ENCODE data around the gene MOB3B.

The MOB3B gene

GRCh38 chr9:27391040-27391895, 138.3 kb downstream of the MOB3B start:
- Histone ChIP-seq H3K36me3 (ENCODE audit: insufficient read depth, low read length) (no peaks in the 10 kb centered on the region), H3K9me3 (ENCODE audit: control insufficient read depth, insufficient read depth, low read length) (no peaks in the 10 kb centered on the region), H3K9ac (ENCODE audit: low read depth, low read length) (no peak overlapping the region), H3K4me1 (ENCODE audit: insufficient read depth, low read length) (peaks cover 31% of the 10 kb centered on the region)

GRCh38 chr9:27388150-27388549, 141.5 kb downstream of the MOB3B start:
- no peak overlapping the region for H3K9ac ChIP-seq (ENCODE audit: low read depth, low read length)
- no peaks in the 10 kb centered on the region for H3K36me3 ChIP-seq (ENCODE audit: insufficient read depth, low read length)
- H3K9me3 ChIP-seq (ENCODE audit: control insufficient read depth, insufficient read depth, low read length), result no peaks in the 10 kb centered on the region
- H3K4me1 ChIP-seq (ENCODE audit: insufficient read depth, low read length), result peaks cover 22% of the 10 kb centered on the region; the same call in 1 of the 2 replicates

GRCh38 chr9:27387722-27388121, 141.9 kb downstream of the MOB3B start:
- Histone ChIP-seq H3K36me3 (ENCODE audit: insufficient read depth, low read length) (no peaks in the 10 kb centered on the region), H3K4me1 (ENCODE audit: insufficient read depth, low read length) (peaks cover 22% of the 10 kb centered on the region; the same call in 1 of the 2 replicates), H3K9ac (ENCODE audit: low read depth, low read length) (no peak overlapping the region), H3K9me3 (ENCODE audit: control insufficient read depth, insufficient read depth, low read length) (no peaks in the 10 kb centered on the region)

DNA sequence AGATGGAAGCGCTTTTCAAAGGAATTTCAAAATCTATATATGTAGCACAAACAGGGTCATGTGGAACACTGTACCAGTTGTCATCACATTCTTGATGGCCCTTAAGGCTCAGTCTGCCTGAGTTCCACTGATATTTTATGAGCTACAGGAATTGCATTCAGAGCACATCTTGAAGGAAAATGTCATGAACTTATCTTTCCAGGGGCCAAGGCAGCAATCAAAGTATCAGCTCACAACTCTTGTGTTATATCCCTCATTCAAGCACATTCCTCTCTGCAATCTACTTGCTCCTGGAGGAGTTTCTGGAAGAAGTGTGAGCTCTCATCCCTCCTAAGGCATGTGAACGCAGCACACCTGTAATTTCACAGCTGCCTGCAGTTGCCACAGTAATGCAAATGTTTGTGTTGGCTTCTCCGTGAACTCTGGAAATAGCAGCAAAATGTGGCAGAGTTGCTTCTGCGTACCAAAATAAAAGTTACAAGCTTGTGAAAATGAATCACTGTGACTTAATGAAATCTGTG, 143.0 kb downstream of the MOB3B start:
- H3K4me1 ChIP-seq (ENCODE audit: insufficient read depth, low read length), result peaks cover 19% of the 10 kb centered on the region; the same call in 1 of the 2 replicates

GRCh38 chr9:27385606-27386322, 143.8 kb downstream of the MOB3B start:
- Histone ChIP-seq H3K36me3 (ENCODE audit: insufficient read depth, low read length) (no peaks in the 10 kb centered on the region), H3K4me1 (ENCODE audit: insufficient read depth, low read length) (peaks cover 19% of the 10 kb centered on the region; the same call in 1 of the 2 replicates), H3K9me3 (ENCODE audit: control insufficient read depth, insufficient read depth, low read length) (no peaks in the 10 kb centered on the region), H3K9ac (ENCODE audit: low read depth, low read length) (no peak overlapping the region)

More for the DNA sequence above, 143.0 kb downstream of the MOB3B start:
- H3K9me3 ChIP-seq (ENCODE audit: control insufficient read depth, insufficient read depth, low read length), result no peaks in the 10 kb centered on the region
- no peak overlapping the region for H3K9ac ChIP-seq (ENCODE audit: low read depth, low read length)
- H3K36me3 ChIP-seq (ENCODE audit: insufficient read depth, low read length), result no peaks in the 10 kb centered on the region

- peaks cover 19% of the 10 kb centered on the region; the same call in 1 of the 2 replicates for H3K4me1 ChIP-seq (ENCODE audit: insufficient read depth, low read length)
- H3K36me3 ChIP-seq (ENCODE audit: insufficient read depth, low read length), result no peaks in the 10 kb centered on the region
- H3K9me3 ChIP-seq (ENCODE audit: control insufficient read depth, insufficient read depth, low read length), result no peaks in the 10 kb centered on the region
- no peak overlapping the region for H3K9ac ChIP-seq (ENCODE audit: low read depth, low read length)
Measured at GRCh38 chr9:27384262-27385014, 145.2 kb downstream of the MOB3B start.

- no peaks in the 10 kb centered on the region for H3K9me3 ChIP-seq (ENCODE audit: control insufficient read depth, insufficient read depth, low read length)
- H3K9ac ChIP-seq (ENCODE audit: low read depth, low read length), result no peak overlapping the region
- H3K36me3 ChIP-seq (ENCODE audit: insufficient read depth, low read length), result no peaks in the 10 kb centered on the region
- H3K4me1 ChIP-seq (ENCODE audit: insufficient read depth, low read length), result peaks cover 19% of the 10 kb centered on the region; the same call in 1 of the 2 replicates
Measured at GRCh38 chr9:27383524-27383923, 146.1 kb downstream of the MOB3B start.

DNA sequence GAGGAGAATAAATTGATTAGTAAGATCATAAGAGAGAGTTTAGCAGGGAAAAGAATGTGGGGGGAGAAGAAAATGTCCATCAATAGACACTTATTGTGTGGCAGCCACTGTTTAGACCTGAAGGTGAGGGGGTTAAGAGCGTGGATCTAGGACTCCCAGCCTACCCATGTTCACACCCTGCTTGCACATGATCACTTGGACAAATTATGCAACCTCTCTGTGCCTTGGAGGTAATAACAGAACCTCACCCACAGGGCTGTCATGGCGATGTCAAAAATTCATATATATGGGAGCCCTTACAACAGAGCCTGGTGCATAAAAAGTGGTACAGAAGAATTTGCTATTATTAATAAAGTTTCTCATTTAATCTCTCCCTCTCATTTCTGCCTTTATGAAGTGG, 146.6 kb downstream of the MOB3B start:
- no peaks in the 10 kb centered on the region for H3K9me3 ChIP-seq (ENCODE audit: control insufficient read depth, insufficient read depth, low read length)
- H3K36me3 ChIP-seq (ENCODE audit: insufficient read depth, low read length), result no peaks in the 10 kb centered on the region
- H3K4me1 ChIP-seq (ENCODE audit: insufficient read depth, low read length), result peaks cover 19% of the 10 kb centered on the region; the same call in 1 of the 2 replicates
- H3K9ac ChIP-seq (ENCODE audit: low read depth, low read length), result no peak overlapping the region

DNA sequence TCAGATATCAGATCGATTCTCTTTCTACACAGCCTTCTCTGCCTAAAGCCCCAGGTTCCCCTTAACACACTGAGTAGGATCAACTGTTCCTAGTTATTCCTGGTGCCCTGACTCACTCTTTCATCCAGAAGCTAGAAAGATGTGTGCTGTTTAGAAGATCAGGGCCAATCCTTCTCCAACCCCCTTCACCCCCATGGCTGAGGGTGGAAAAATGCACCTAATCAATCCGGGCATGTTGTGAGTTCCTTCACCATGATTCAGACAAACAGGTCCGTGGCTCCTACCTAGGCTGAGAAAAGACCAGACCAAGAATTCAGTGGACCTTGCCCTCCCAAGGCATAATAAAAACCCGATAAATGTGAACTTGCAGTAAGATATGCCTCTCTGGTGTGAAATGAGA, 147.3 kb downstream of the MOB3B start:
- H3K9ac ChIP-seq (ENCODE audit: low read depth, low read length), result no peak overlapping the region
- H3K4me1 ChIP-seq (ENCODE audit: insufficient read depth, low read length), result peaks cover 23% of the 10 kb centered on the region
- no peaks in the 10 kb centered on the region for H3K9me3 ChIP-seq (ENCODE audit: control insufficient read depth, insufficient read depth, low read length)
- H3K36me3 ChIP-seq (ENCODE audit: insufficient read depth, low read length), result no peaks in the 10 kb centered on the region

DNA sequence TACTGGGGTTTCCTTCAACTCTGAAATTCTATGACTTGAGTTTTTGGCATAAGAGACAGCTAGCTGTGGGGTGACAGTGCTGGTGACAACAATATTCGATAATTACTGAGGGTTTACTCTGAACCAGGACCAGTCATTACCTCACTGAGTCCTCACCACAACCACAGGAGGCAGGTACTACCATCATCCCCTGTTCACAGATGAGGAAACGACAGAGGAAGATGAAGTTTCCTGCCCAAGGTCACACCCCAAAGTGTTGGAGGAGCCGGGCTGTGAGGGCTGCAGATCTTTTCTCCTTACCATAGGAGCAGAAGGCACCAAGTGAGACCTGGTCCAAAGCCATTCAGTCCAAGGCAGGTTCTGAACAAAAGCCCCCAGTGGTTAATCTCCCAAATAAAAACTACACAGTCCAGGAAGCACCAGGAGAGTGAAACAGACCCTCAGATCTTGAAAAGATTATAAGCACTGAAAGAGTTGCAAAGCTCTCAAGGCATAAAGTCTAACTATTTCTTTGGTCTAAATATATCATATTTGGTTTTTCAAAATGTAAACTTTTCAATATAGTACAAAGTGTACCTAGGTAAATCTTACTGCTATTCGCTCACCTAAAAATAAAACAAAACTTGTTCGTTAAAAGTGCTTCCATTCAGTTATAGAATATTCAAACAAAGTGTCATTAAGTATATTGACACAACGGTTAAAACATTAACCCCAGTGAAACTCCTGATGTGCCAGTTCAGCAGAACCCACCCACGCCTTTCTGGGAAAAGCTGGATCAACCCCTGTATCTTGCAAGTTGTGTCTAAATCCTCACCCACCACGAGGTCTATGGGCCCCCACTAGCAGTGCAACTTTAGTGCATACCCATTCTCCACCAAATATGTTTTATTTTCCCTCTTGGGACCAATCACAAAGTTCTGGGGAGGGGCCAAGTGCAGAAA, 150.0 kb downstream of the MOB3B start:
- Histone ChIP-seq H3K36me3 (ENCODE audit: insufficient read depth, low read length) (no peaks in the 10 kb centered on the region), H3K9ac (ENCODE audit: low read depth, low read length) (no peak overlapping the region), H3K4me1 (ENCODE audit: insufficient read depth, low read length) (peaks cover 16% of the 10 kb centered on the region), H3K9me3 (ENCODE audit: control insufficient read depth, insufficient read depth, low read length) (no peaks in the 10 kb centered on the region)

DNA sequence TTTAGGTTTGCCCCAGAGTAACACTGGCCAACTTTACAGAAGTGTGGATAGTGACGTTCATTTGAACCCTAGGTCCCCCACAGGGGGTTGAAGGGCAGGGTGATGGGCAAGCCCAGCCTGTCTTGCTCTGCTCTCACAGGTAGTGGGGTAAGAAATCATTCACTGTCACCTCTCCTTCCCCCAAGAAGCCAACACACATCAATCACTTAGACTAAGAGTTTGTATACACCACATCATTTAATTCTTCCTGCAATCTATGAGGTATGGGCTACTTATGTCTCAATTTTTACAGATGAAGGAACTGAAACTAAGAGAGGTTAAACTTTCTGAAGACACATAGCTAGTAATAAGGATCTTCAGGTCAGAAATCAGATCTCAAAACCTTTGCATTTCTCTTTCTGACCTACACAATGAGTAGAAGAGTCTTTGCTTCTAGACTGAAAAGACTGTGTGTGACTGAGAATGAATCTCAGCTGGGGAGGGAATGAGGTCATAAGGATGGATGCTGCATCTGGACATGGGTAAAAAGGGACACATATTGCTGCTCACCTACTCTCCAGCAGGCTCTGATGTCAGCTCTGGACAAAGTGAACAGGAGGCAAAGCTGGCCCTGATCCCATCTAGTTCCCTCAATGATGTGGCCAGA, 151.7 kb downstream of the MOB3B start:
- Histone ChIP-seq H3K9ac (ENCODE audit: low read depth, low read length) (no peak overlapping the region), H3K9me3 (ENCODE audit: control insufficient read depth, insufficient read depth, low read length) (no peaks in the 10 kb centered on the region), H3K4me1 (ENCODE audit: insufficient read depth, low read length) (peaks cover 16% of the 10 kb centered on the region), H3K36me3 (ENCODE audit: insufficient read depth, low read length) (no peaks in the 10 kb centered on the region)

DNA sequence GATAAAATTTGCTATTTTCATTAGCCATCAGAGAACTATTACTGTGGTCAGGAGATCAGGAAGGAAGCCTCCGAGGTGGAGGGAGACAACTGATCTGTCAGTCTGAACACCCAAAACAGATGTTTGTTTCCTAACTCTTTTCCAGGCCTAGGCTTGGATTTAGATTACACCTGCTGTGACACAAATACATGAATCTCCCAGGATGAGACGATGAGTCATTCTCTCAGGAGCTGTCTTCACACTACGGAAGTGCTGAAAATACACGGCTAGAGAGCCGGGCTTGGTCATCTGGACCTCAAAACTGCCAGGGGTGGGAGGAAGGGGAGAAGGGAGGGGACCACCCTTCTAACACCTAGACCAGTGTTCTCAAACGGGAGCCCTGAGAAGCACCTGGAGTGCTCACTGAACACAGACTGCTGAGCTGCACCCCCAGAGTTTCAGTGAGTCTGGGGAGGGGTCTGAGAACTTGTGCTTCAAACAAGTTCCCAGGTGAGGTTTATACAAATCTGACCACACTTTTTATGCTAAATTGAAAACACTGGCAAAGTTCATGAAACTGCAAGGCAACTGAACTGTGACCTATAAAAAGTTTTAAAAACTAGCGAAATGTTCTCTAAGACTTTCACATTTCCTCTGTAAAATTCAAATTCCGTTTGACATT, 152.3 kb downstream of the MOB3B start:
- H3K9me3 ChIP-seq (ENCODE audit: control insufficient read depth, insufficient read depth, low read length), result no peaks in the 10 kb centered on the region
- H3K36me3 ChIP-seq (ENCODE audit: insufficient read depth, low read length), result no peaks in the 10 kb centered on the region
- H3K4me1 ChIP-seq (ENCODE audit: insufficient read depth, low read length), result peaks cover 18% of the 10 kb centered on the region
- H3K9ac ChIP-seq (ENCODE audit: low read depth, low read length), result no peak overlapping the region
